A204.1 (cell line): ENCODE results near the gene PDHX.
"Not testable (repeated sequence)": the region's sequence is repeated elsewhere in the genome, so short reads cannot be mapped to it uniquely, and the experiment has no call there.

Source experiments
- FAIRE-seq: peaks from 2 replicates; lab custom pipeline; 2012; peaks lifted over from hg19 to GRCh38; lab: Jason Lieb, UNC

Gene PDHX

GRCh38 chr11:34916015-34916842, at the start of gene PDHX, which contains the start of gene APIP:
Gene PDHX (plus strand): TSS chr11:34916618. CDS start chr11:34916656, 38 bp downstream.
Gene APIP (minus strand): TSS chr11:34916379. CDS start chr11:34916284, 95 bp downstream.
- FAIRE-seq = no peak

- FAIRE-seq = no peak
Observed at GRCh38 chr11:34869425-34869824, 47.0 kb upstream of the PDHX start.

DNA sequence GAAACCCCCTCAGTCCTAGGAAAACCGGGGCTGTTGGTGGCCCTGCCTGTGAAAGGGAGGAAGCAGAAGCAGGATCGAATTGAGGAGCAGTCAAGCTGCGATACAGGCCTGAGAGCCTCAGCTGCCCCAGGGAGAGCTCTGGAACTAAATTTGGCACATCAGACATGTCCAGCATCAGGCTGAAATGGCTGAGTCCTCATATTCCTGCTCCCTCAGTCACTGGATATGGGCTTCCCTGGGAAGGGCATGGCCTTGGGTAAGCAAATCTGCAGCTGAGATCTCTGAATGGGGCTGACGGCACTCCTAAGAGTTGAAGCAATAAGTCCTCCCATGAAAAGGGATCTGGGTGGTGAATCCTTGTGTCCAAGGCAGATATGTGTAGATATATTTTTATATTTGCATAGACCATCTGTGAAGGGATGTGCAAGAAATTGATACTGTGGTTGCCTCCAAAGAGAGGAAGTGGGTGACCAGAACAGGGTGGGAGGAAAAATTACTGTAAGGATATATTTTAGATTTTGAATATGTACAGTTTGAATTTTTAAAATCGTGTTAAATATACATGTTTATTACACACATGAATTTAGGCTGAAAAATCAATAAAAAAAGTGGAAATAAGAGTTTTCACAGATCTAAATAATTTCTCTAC, 45.7 kb upstream of the PDHX start:
- FAIRE-seq = no peak

GRCh38 chr11:34874202-34874601, 42.2 kb upstream of the PDHX start:
- FAIRE-seq = no peak

GRCh38 chr11:34877375-34877975, 38.9 kb upstream of the PDHX start:
- no peak for FAIRE-seq

DNA sequence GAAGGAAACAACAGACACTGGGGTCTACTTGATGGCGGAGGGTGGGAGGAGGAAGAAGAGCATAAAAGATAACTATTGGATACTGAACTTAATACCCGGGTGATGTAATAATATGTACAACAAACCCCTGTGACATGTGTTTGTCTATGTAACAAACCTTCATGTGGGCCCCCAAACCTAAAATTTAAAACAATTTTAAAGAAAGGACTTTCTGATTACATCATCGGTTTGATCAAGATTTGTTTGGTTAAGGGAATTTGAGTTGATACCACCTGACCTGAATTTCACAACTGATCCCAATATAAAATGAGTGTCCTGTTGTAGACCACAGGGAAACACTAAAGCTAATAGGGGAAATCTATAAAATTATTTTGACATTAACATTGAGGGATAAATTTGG, 34.5 kb upstream of the PDHX start:
- FAIRE-seq = no peak

DNA sequence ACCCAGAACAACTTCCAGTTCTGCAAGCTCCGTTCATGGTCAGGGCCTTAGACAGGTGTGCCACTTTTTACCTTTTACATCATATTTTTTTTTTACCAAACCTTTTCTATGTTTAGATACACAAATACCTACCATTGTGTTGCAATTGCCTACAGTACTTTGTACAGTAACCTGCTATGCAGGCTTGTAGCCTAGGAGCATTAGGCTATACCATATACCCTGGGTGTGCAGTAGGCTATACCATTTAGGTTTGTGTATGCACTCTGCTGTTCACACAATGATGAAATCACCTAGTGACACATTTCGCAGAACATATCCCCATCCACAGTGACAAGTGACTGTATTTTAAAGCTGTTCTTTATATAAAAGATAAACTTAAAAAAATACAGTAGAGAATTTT, 29.8 kb upstream of the PDHX start:
- FAIRE-seq = no peak

GRCh38 chr11:34887260-34887659, 29.2 kb upstream of the PDHX start:
- no peak for FAIRE-seq

DNA sequence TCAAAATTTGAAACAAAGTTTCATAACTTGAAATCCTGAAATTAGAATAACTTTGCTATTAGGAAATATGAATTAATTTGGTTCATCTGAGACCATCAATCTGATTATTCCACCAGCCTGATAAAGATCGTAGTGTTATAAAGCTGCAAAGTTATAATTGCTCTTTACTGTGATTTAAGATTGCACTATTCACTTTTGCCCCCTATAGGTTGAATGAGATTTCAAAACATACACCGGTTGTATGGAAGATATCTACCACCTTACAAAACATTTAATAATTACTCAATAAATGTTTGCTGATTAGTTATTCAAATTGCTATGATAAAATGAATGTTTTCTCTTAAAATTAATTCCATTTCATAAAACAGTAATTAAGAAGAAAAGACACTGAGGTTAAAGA, 26.3 kb upstream of the PDHX start:
- peak; percentile 90 for FAIRE-seq

GRCh38 chr11:34890812-34891211, 25.6 kb upstream of the PDHX start:
- FAIRE-seq = peak; percentile 97

DNA sequence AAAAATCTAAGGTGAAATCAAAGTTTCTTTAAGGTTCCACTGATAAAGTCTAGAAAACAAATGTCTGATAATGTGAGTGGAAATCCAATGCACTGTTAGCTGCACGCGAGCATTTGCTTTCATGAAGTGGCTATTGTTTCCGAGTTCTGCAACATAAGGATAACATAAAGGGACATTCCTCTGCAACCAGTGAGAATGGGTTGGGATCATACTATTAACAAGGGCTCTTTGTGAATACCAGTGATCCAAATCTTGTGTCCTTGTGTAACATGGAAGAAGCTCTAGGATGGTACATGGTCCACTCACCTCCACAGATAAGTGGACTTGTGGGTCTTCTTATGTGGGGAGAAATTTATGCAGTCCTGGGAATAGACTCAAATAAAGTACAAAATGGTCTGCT, 24.8 kb upstream of the PDHX start:
- no peak for FAIRE-seq

GRCh38 chr11:34893416-34893815, 23.0 kb upstream of the PDHX start:
- FAIRE-seq = no peak

DNA sequence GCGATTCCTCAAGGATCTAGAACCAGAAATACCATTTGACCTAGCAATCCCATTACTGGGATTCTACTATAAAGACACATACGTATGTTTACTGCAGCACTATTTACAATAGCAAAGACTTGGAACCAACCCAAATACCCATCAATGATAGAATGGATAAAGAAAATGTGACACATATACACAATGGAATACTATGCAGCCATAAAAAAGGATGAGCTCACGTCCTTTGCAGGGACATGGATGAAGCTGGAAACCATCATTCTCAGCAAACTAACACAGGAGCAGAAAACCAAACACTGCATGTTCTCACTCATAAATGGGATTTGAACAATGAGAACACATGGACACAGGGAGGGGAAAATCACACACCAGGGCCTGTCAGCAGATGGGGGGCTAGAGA, 20.2 kb upstream of the PDHX start:
- FAIRE-seq = not testable (repeated sequence)

DNA sequence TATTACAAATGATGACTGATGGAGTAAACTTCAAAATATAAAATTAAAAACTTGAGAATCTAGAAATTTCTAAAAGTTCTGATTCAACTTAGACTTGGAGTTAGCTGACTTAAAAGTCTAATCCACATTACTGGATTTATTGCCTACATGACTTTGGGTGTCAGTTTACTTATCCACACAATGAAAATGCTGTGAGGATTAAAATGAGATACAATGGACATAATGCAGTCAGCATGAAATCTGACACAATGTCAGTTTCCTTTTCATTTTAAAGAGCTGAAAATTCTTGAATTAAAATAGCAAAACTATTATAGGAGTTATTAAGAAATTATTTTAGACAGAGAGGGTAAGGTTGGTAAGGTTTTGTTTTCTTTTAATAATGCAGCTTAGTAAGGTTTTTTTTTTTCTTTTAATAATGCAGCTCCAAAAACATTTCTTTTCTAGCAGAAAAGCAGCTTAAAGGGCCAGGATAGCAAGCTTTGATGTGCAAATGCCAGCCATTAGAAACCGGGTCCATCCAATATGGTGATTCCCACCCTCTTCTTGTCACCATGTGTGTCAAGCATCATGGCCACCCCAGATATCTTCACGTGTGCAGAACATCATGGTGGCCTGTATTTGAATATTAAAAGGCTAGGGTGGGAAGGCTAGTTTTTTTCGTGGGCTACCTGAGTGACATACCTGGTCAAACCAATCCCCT, 19.1 kb upstream of the PDHX start:
- FAIRE-seq = no peak

GRCh38 chr11:34898474-34898873, 17.9 kb upstream of the PDHX start:
- no peak for FAIRE-seq

DNA sequence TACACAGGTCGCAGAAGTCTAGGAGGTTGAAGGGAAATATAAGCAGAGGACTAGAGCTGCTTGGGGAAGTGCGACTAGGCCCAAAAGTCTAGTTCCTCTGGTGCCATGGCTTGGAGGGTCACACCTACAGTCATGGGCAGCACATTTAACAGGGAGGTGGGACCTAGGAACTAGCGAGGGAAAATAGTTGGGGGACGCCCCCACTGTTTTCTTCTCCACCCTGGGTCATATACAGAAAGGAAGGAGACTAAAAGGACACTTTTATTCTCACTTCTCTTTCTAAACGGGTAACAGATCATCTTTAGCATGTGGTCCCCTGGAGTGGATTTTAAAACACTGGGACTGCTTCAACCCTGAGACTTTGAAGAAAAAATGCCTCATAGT, 16.8 kb upstream of the PDHX start:
- FAIRE-seq = no peak

DNA sequence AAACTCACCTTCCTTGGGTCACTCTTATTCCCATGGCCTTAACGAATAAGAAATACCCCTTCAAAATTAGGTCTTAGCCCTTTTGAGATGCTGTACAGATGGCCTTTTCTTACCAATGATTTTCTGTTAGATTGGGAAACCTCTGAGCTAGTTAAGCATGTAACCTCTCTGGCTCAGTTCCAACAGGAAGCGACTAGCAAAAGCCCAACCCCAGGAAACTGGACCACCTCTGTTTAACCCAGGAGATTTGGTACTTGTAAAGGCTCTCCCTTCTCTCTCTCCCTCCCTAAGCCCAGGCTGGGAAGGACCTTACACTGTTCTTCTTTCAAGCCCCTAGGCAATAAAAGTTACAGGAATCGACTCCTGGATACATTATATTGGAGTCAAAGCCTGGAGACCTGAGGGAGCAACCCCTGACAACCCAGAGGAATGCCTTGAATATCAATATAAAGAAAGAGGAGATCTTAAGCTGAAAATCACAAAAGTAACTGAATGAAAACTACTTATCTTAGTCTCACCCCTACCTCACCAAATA, 11.9 kb upstream of the PDHX start:
- FAIRE-seq = no peak

DNA sequence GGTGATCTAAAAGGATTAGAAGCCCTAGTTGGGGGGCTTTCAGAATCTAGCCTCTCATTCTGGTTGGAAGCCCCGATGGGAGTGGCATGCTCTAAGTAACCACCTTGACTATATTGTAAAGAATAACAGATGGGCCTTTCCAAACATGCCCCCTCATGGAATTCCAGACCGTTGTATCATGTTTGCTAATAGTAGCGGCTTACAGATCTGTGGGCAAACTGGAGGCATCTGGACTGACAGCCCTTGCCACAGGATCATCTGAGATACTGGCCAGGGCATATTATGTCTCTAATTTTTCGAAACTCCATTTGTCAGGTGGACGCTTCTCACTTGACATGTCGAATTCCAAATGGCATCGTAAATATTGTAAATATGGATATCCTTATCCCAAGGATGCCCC, 10.8 kb upstream of the PDHX start:
- no peak for FAIRE-seq

DNA sequence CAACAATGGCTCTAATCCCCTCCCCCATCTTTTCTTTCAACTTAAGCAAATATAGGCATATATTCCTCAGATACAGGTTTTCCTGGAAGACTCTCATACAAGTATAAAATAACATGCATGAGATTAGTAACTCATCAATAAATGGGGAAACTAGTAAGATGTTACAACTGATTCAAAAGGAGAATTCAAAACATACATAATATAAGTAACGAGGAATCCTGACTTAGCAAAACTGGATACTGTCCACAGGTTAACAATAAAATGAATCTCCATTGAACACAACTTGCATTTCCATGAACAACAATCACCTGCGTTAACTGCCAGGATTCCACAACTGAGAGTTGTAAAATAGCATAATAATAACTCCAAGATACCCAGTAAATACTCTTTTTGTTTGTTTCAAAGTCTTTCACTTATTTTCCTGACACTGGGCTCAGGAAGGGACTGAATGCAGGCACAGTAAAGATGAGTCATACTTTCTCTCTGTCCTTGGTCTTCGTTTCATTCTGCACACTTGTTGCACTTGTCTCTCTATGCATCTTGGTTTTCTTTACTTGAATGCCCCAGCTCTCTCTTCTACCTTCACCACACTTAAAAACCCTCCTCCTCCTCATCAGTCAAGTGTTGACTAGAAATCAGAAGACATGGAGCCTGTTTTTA, 8.4 kb upstream of the PDHX start:
- FAIRE-seq = no peak

DNA sequence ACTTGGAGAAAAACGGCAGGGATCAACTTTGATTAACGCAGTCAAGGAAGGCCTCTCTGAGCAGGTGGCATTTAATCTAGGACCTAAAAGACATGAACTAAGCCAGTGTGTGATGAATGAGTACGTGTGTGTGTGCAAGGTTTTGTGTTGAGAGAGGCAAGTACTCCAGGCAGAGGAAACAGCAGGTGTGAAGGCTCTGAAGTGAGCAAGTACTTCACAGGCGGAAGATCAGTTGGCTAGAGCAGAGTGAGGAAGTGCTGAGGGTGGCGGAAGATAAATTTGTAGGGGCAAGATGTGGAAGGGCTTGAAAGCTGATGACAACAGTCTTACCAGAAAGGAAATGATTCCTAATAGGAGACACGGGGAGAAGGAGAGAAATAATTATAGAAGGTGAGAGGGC, 7.0 kb upstream of the PDHX start:
- FAIRE-seq = no peak

GRCh38 chr11:34909955-34910354, 6.5 kb upstream of the PDHX start:
- FAIRE-seq = no peak

GRCh38 chr11:34910817-34911216, 5.6 kb upstream of the PDHX start:
- FAIRE-seq = no peak
